HCT116 (cell line): Measurements from ENCODE around the gene TRA2A. TPM values are rescaled to one million over a fixed set of nuclear protein-coding genes. Genes with fewer than 3 reads are reported as not detected.

ENCODE experiments used
- ATAC-seq: fragments of 200-7000 bp; cut with Tn5 transposase; 2 replicates; pipeline ENCODE4 v1.9.1; 2020; ENCODE audit warnings: mild to moderate bottlenecking, moderate library complexity
- BruUV-seq: library from RNA; stranded (reverse); fragments of 400-500 nt; replicated peaks from 2 replicates; lab custom pipeline; 2021; lab: Mats Ljungman, UMichigan
- CTCF ChIA-PET: fragments of 300-600 bp; sonication (Branson Sonifier 250); formaldehyde crosslinking; loops from one replicate; lab custom pipeline; 2021; ENCODE audit warnings: antibody characterized with exemption; lab: Charles Lee
- POLR2A ChIA-PET: fragments of 300-600, 350-600 bp; sonication (Branson Sonifier 250); formaldehyde crosslinking; loops from one replicate; lab custom pipeline; 2021; ENCODE audit warnings: antibody characterized with exemption; lab: Charles Lee
- RAD21 ChIA-PET, 2 experiments: fragments of 300-600 bp; sonication (Branson Sonifier 250); formaldehyde crosslinking; loops; one replicate each; lab custom pipeline; 2023; ENCODE audit warnings: low total read pairs in 2 of 2; ENCODE audit not compliant: uncharacterized antibody in 2 of 2, unreplicated experiment in 2 of 2, low non-redundant PET in 1 of 2; lab: Charles Lee
- DNase-seq: peaks from one replicate; pipeline ENCODE4 v3.0.0-alpha.2; 2010; ENCODE audit warnings: low read depth, low spot score
- H2AFZ ChIP-seq: fragments of 200-600 bp; shearing (Covaris generic), sonication (generic); 2 replicates; pipeline ENCODE4 v1.6.1; 2017; ENCODE audit warnings: low read depth, mixed run types, mixed read lengths, antibody characterized with exemption, low read length; ENCODE audit not compliant: poor library complexity, severe bottlenecking
- H3K27ac ChIP-seq: 2 replicates; pipeline ENCODE4 v1.5.1; 2012; ENCODE audit warnings: low read depth, low read length
- H3K27me3 ChIP-seq: fragments of 200-600 bp; sonication (generic); 2 replicates; pipeline ENCODE4 v1.6.1; 2016; ENCODE audit warnings: mixed run types, low read length, mixed read lengths; ENCODE audit not compliant: insufficient read depth
- H3K36me3 ChIP-seq, 2 experiments: fragments of 200-500 bp in 1 of 2; fragments of 200-600 bp in 1 of 2; sonication (Bioruptor generic) in 1 of 2; sonication (generic) in 1 of 2; 2 replicates each; pipeline versions ENCODE4 v1.5.1 to v1.6.1; 2014 to 2016; ENCODE audit warnings: low read length in 2 of 2, inconsistent platforms in 1 of 2, mixed read lengths in 1 of 2, mixed run types in 1 of 2; ENCODE audit not compliant: insufficient read depth in 2 of 2, control insufficient read depth in 1 of 2
- H3K4me1 ChIP-seq, 2 experiments: fragments of 200-600 bp in 1 of 2; sonication (generic) in 1 of 2; 2 replicates each; pipeline versions ENCODE4 v1.5.1 to v1.6.1; 2012 to 2017; ENCODE audit warnings: low read length in 2 of 2, inconsistent platforms in 1 of 2, mild to moderate bottlenecking in 1 of 2, mixed read lengths in 1 of 2, mixed run types in 1 of 2, moderate library complexity in 1 of 2; ENCODE audit not compliant: insufficient read depth in 2 of 2, control insufficient read depth in 1 of 2
- H3K4me2 ChIP-seq: fragments of 200-600 bp; sonication (generic); 2 replicates; pipeline ENCODE4 v1.6.1; 2017; ENCODE audit warnings: mixed run types, low read length, mixed read lengths
- H3K4me3 ChIP-seq, 2 experiments: fragments of 200-600 bp in 1 of 2; sonication (generic) in 1 of 2; replicated peaks in 1 of 2; 2 replicates each; pipeline ENCODE4 v1.5.1; 2011 to 2016; ENCODE audit warnings: low read length in 2 of 2, control low read depth in 1 of 2, low read depth in 1 of 2, mild to moderate bottlenecking in 1 of 2, mixed read lengths in 1 of 2, mixed run types in 1 of 2
- H3K79me2 ChIP-seq: fragments of 200-600 bp; sonication (generic); 2 replicates; pipeline ENCODE4 v1.6.1; 2017; ENCODE audit warnings: mild to moderate bottlenecking, mixed run types, low read length, moderate library complexity, mixed read lengths; ENCODE audit not compliant: insufficient read depth
- H3K9ac ChIP-seq: fragments of 200-600 bp; sonication (generic); 2 replicates; pipeline ENCODE4 v1.6.1; 2016; ENCODE audit warnings: low read length, mixed read lengths
- H3K9me2 ChIP-seq: fragments of 200-600 bp; sonication (generic), shearing (Covaris generic); 2 replicates; pipeline ENCODE4 v1.6.1; 2017; ENCODE audit warnings: mixed run types, mild to moderate bottlenecking, moderate library complexity; ENCODE audit not compliant: insufficient read depth
- H3K9me3 ChIP-seq, 2 experiments: fragments of 200-500 bp in 1 of 2; fragments of 200-600 bp in 1 of 2; sonication (Bioruptor generic) in 1 of 2; sonication (generic) in 1 of 2; 2 replicates each; pipeline ENCODE4 v1.6.1; 2014 to 2017; ENCODE audit warnings: low read length in 2 of 2, mixed read lengths in 2 of 2, inconsistent platforms in 1 of 2, low read depth in 1 of 2, mild to moderate bottlenecking in 1 of 2, mixed run types in 1 of 2, moderate library complexity in 1 of 2; ENCODE audit not compliant: control insufficient read depth in 1 of 2, insufficient read depth in 1 of 2
- H4K20me1 ChIP-seq: fragments of 200-600 bp; sonication (generic), shearing (Covaris generic); 2 replicates; pipeline ENCODE4 v1.6.1; 2017; ENCODE audit warnings: mixed run types, mild to moderate bottlenecking, moderate library complexity; ENCODE audit not compliant: insufficient read depth
- CBX3 ChIP-seq: IDR thresholded peaks from 2 replicates; pipeline ENCODE4 v1.6.1; 2012; ENCODE audit warnings: low read depth
- EZH2phosphoT487 ChIP-seq: fragments of 200-600 bp; IDR thresholded peaks from 2 replicates; pipeline ENCODE4 v1.6.1; 2018; ENCODE audit warnings: antibody characterized with exemption, borderline replicate concordance
- RAD21 ChIP-seq: IDR thresholded peaks from 2 replicates; pipeline ENCODE4 v1.6.1; 2012; ENCODE audit warnings: low read depth, mild to moderate bottlenecking
- SP1 ChIP-seq: IDR thresholded peaks from 2 replicates; pipeline ENCODE4 v1.6.1; 2012; ENCODE audit warnings: low read depth
- TCF7L2 ChIP-seq: IDR thresholded peaks from 2 replicates; pipeline ENCODE4 v1.7.0; 2011; ENCODE audit warnings: borderline replicate concordance, inconsistent platforms; ENCODE audit not compliant: insufficient read depth, insufficient read length; ENCODE audit errors: extremely low read depth
- ZNF274 ChIP-seq: fragments of 200-500 bp; sonication (Bioruptor generic); IDR thresholded peaks from 2 replicates; pipeline ENCODE4 v1.6.1; 2014; ENCODE audit warnings: mild to moderate bottlenecking, low read depth, low read length, inconsistent platforms
- intact Hi-C: fragments of 100-400 bp; cut with micrococcal nuclease; formaldehyde crosslinking; loops from 2 replicates; pipeline ENCODE4 v1.10.0; 2022
- total RNA-seq: library from RNA; stranded (reverse); gene quantifications from one replicate; pipeline ENCODE4 v1.2.1, GENCODE V29; 2021; ENCODE audit not compliant: unreplicated experiment
- TF ChIP-seq, protein P1 (sequence below): IDR thresholded peaks from 2 replicates; pipeline ENCODE4 v1.6.1; 2012; ENCODE audit warnings: low read depth
- TF ChIP-seq, protein P2 (sequence below), 3 experiments: fragments of 200-600 bp in 1 of 3; sonication (generic) in 1 of 3; IDR thresholded peaks in 2 of 3; conservative IDR thresholded peaks in 1 of 3; 2 replicates each; pipeline ENCODE4 v1.5.1; 2012 to 2017; ENCODE audit warnings: low read depth in 2 of 3, low read length in 2 of 3, antibody characterized with exemption in 1 of 3, borderline replicate concordance in 1 of 3, control low read depth in 1 of 3, mild to moderate bottlenecking in 1 of 3, mixed read lengths in 1 of 3, mixed run types in 1 of 3, moderate library complexity in 1 of 3; ENCODE audit not compliant: insufficient read depth in 1 of 3

Gene TRA2A
- total RNA-seq, 1 experiment from 2014 or later, result 122 TPM

DNA sequence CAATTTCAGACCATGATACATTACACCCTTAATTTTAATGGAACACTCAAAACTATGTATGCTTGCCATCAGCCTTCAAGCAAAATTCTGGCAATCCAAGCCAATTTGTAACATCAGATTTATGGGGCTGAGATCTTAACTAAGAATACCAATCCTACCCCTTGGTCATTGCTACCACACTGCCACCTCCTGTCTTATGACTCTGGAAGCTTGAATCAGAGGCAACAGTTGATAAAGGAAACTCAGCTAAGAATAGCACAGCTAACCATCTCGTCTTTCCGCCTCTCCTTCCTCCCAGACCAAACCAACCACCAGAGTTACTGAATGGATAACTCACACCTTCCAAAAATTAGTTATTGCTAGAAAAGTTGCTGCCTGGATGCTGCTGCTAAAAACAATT lies 68.9 kb downstream of the TRA2A start:
- no peak for ATAC-seq
- Histone ChIP-seq H2AFZ (no peak overlapping the region), H3K9me3 (no peaks in the 10 kb centered on the region), H3K27ac (no peak overlapping the region), H3K4me1 (peaks cover 44 to 49% of the 10 kb centered on the region in 2 experiments), H3K9ac (no peak overlapping the region), H3K36me3 (peaks cover 18 to 19% of the 10 kb centered on the region in 2 experiments), H3K9me2 (no peaks in the 10 kb centered on the region), H3K4me2 (peak overlapping the region; percentile 5; the same call in 1 of the 2 replicates), H3K4me3 (no peak overlapping the region), H3K27me3 (no peaks in the 10 kb centered on the region), H3K79me2 (peaks cover 100% of the 10 kb centered on the region), H4K20me1 (peaks cover 12% of the 10 kb centered on the region; the same call in 1 of the 2 replicates)
- no peak for DNase-seq
- CTCF ChIA-PET, result interaction anchor here (2.3 kb wide), 1 partner anchor 190 kb away, joined by 8 read pairs; no protein-coding TSS in a partner anchor
- TF ChIP-seq SP1 (no peak), CBX3 (0 out of 2 replicates have a peak, but pooled peaks have one; percentile 24), RAD21 (peak; percentile 57), EZH2phosphoT487 (no peak), TCF7L2 (no peak), ZNF274 (no peak)
- TF ChIP-seq, protein P1, sequence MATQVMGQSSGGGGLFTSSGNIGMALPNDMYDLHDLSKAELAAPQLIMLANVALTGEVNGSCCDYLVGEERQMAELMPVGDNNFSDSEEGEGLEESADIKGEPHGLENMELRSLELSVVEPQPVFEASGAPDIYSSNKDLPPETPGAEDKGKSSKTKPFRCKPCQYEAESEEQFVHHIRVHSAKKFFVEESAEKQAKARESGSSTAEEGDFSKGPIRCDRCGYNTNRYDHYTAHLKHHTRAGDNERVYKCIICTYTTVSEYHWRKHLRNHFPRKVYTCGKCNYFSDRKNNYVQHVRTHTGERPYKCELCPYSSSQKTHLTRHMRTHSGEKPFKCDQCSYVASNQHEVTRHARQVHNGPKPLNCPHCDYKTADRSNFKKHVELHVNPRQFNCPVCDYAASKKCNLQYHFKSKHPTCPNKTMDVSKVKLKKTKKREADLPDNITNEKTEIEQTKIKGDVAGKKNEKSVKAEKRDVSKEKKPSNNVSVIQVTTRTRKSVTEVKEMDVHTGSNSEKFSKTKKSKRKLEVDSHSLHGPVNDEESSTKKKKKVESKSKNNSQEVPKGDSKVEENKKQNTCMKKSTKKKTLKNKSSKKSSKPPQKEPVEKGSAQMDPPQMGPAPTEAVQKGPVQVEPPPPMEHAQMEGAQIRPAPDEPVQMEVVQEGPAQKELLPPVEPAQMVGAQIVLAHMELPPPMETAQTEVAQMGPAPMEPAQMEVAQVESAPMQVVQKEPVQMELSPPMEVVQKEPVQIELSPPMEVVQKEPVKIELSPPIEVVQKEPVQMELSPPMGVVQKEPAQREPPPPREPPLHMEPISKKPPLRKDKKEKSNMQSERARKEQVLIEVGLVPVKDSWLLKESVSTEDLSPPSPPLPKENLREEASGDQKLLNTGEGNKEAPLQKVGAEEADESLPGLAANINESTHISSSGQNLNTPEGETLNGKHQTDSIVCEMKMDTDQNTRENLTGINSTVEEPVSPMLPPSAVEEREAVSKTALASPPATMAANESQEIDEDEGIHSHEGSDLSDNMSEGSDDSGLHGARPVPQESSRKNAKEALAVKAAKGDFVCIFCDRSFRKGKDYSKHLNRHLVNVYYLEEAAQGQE, result no peak
- TF ChIP-seq, protein P2, sequence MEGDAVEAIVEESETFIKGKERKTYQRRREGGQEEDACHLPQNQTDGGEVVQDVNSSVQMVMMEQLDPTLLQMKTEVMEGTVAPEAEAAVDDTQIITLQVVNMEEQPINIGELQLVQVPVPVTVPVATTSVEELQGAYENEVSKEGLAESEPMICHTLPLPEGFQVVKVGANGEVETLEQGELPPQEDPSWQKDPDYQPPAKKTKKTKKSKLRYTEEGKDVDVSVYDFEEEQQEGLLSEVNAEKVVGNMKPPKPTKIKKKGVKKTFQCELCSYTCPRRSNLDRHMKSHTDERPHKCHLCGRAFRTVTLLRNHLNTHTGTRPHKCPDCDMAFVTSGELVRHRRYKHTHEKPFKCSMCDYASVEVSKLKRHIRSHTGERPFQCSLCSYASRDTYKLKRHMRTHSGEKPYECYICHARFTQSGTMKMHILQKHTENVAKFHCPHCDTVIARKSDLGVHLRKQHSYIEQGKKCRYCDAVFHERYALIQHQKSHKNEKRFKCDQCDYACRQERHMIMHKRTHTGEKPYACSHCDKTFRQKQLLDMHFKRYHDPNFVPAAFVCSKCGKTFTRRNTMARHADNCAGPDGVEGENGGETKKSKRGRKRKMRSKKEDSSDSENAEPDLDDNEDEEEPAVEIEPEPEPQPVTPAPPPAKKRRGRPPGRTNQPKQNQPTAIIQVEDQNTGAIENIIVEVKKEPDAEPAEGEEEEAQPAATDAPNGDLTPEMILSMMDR (IDR thresholded peaks at IDR 0.05 in 2 of 3, conservative IDR thresholded peaks at IDR 0.05 in 1 of 3; ENCODE audit: borderline replicate concordance in 1 of 3, insufficient read depth in 1 of 3, low read depth in 2 of 3, low read length in 2 of 3), result peak; percentile 12 to 45 (median 17); a peak in 3 of 6 replicates
- BruUV-seq, result no TSS peak
- intact Hi-C loops, result loop anchor here (2.0 kb wide), 1 partner anchor 106 kb away; no protein-coding TSS in a partner anchor
- POLR2A ChIA-PET, result interaction anchor here (1.0 kb wide), 1 partner anchor 61 kb away, joined by 4 read pairs; no protein-coding TSS in a partner anchor
- RAD21 ChIA-PET, result no interaction called here
